Left kidney (tissue), 2 donors: Measurements from ENCODE around the gene MACROD1. TPM values are rescaled to one million over a fixed set of nuclear protein-coding genes. Genes with fewer than 3 reads are reported as not detected.
"Not testable (repeated sequence)": the region's sequence is repeated elsewhere in the genome, so short reads cannot be mapped to it uniquely, and the experiment has no call there.

ENCODE experiments used
- DNase-seq: peaks from one replicate; pipeline ENCODE4 v3.0.0-alpha.2; 2013
- polyA plus RNA-seq: library from polyadenylated mRNA; unstranded; fragments of 120-200 nt; gene quantifications from one replicate; pipeline ENCODE4 v1.2.1, GENCODE V29; 2013; ENCODE audit not compliant: insufficient read length

The MACROD1 gene
- polyA plus RNA-seq, 1 donor = 13.3 TPM

- DNase-seq = peak; percentile 15
These were observed 20.7 kb upstream of the MACROD1 start for GRCh38 chr11:64186492-64187165.

GRCh38 chr11:64185693-64186491 is 20.0 kb upstream of the MACROD1 start, which contains the start of gene STIP1:
TSS of gene STIP1 (plus strand) at chr11:64186171. CDS start at chr11:64186262, 91 bp downstream.
- peak; percentile 100 for DNase-seq

- DNase-seq = no peak
These were observed 19.3 kb upstream of the MACROD1 start for GRCh38 chr11:64185175-64185692.

GRCh38 chr11:64183890-64184289 is 18.0 kb upstream of the MACROD1 start:
- DNase-seq = no peak

GRCh38 chr11:64181506-64182411 is 15.8 kb upstream of the MACROD1 start:
- DNase-seq = peak; percentile 82

- DNase-seq = no peak
These were observed 15.0 kb upstream of the MACROD1 start for GRCh38 chr11:64180891-64181290.

GRCh38 chr11:64178951-64179639 is 13.2 kb upstream of the MACROD1 start:
- no peak for DNase-seq

GRCh38 chr11:64178203-64178602 is 12.3 kb upstream of the MACROD1 start:
- DNase-seq = no peak

- no peak for DNase-seq
These were observed 10.8 kb upstream of the MACROD1 start for GRCh38 chr11:64176751-64177150.

GRCh38 chr11:64173616-64174355 is 7.9 kb upstream of the MACROD1 start:
- no peak for DNase-seq

- DNase-seq = no peak
These were observed 4.5 kb upstream of the MACROD1 start for GRCh38 chr11:64170419-64170818.

- DNase-seq = no peak
These were observed 452 bp downstream of the MACROD1 start for GRCh38 chr11:64165481-64165841.

GRCh38 chr11:64164392-64165312 is 1.3 kb downstream of the MACROD1 start:
- no peak for DNase-seq

- no peak for DNase-seq
These were observed 2.0 kb downstream of the MACROD1 start for GRCh38 chr11:64163951-64164350.

- not testable (repeated sequence) for DNase-seq
These were observed 3.1 kb downstream of the MACROD1 start for GRCh38 chr11:64162769-64163168.

- no peak for DNase-seq
These were observed 4.9 kb downstream of the MACROD1 start for GRCh38 chr11:64161037-64161436.

GRCh38 chr11:64157631-64158394 is 8.1 kb downstream of the MACROD1 start:
- DNase-seq = no peak

GRCh38 chr11:64156235-64157011 is 9.5 kb downstream of the MACROD1 start:
- DNase-seq = no peak
